Right lobe of liver (tissue), 6 donors: ENCODE data around the gene MLIP. TPM values are rescaled to one million over a fixed set of nuclear protein-coding genes. Genes with fewer than 3 reads are reported as not detected.
A peak's percentile ranks its signal among the peaks of the same experiment; 100 is the strongest.

Source experiments
- ATAC-seq, 4 donors: fragments of 200-7000 bp; cut with Tn5 transposase; one replicate each; pipeline ENCODE4 v1.9.1; 2020; ENCODE audit warnings: mild to moderate bottlenecking in 4 of 4, moderate library complexity in 4 of 4
- DNase-seq, 3 donors: peaks; one replicate each; pipeline ENCODE4 v3.0.0-alpha.2; 2020
- H3K27ac ChIP-seq, 3 donors: fragments of 200-600 bp; one replicate each; pipeline ENCODE4 v1.8.0; 2022
- H3K27me3 ChIP-seq, 2 donors: fragments of 200-600 bp; one replicate each; pipeline ENCODE4 v1.8.0; 2022
- H3K36me3 ChIP-seq, 4 donors: fragments of 200-600 bp; sonication (generic) in 1 of 4; one replicate each; pipeline versions ENCODE4 v1.5.1 to v1.8.0; 2017 to 2022; ENCODE audit warnings: control low read depth in 1 of 4
- H3K4me1 ChIP-seq, 4 donors: fragments of 200-600 bp; sonication (generic) in 1 of 4; one replicate each; pipeline versions ENCODE4 v1.5.1 to v1.8.0; 2017 to 2022; ENCODE audit warnings: control low read depth in 1 of 4
- H3K4me3 ChIP-seq, 3 donors: fragments of 200-600 bp; one replicate each; pipeline ENCODE4 v1.8.0; 2022
- H3K9me3 ChIP-seq, 4 donors: fragments of 200-600 bp; sonication (generic) in 1 of 4; one replicate each; pipeline versions ENCODE4 v1.5.1 to v1.8.0; 2017 to 2022; ENCODE audit warnings: control low read depth in 1 of 4
- CTCF ChIP-seq, 4 donors: fragments of 200-600 bp in 3 of 4; fragments of 450-650 bp in 1 of 4; IDR thresholded peaks; one replicate each; pipeline versions ENCODE4 v1.5.1 to v1.8.0; 2016 to 2022; ENCODE audit warnings: antibody characterized with exemption in 4 of 4, mild to moderate bottlenecking in 2 of 4
- POLR2A ChIP-seq: fragments of 450-650 bp; IDR thresholded peaks from one replicate; pipeline ENCODE4 v1.6.1; 2017; ENCODE audit warnings: antibody characterized with exemption, mild to moderate bottlenecking
- WGBS: methylation state at CpG from one replicate; pipeline ENCODE4 v1.1.6; 2018; ENCODE audit warnings: low coverage, low lambda C conversion rate; ENCODE audit not compliant: insufficient coverage; ENCODE audit errors: missing lambda C conversion rate; 5-methylcytosine and 5-hydroxymethylcytosine counted together
- intact Hi-C, 2 donors: fragments of 100-400 bp; cut with DNase I; formaldehyde crosslinking; loops; one replicate each; pipeline versions ENCODE4 v1.11.2 to v1.14.1; 2022
- long read RNA-seq: library from polyadenylated mRNA; unstranded; transcript quantifications from one replicate; pipeline ENCODE4 v2.0.0, GENCODE V29; 2019
- total RNA-seq, 6 experiments: library from RNA; depleted of rRNA in 2 of 6; stranded (reverse); fragments of >200 nt in 2 of 6; fragmentation: NEBNext Ultra II Directional in 3 of 6; extraction: Animal tissue kit (Norgen Biotek cat#: 25700) in 3 of 6; gene quantifications; one replicate each; pipeline versions ENCODE4 v1.1.0 to v1.2.4, GENCODE V29; 2016 to 2023
- donor health status: DM: no; HTN: yes; CAD: no.
- donor health status: DM: no; HTN: no; CAD: no.
- donor health status: DM: no; HTN: no; CAD: no.
- donor health status: DM: no; HTN: yes; CAD: no.
- donor health status: DM: no; HTN: yes; CAD: no.

MLIP gene
- 10 to 100 TPM; 20.2 to 64.6 (median 24.4) TPM for total RNA-seq
- long read RNA-seq, partial matches to known transcripts, result 0 of 3 reads
- long read RNA-seq, other reads (novel, unspliced or antisense), result 3 of 3 reads

GRCh38 chr6:54111341-54112045 lies at the start of gene MLIP:
Gene MLIP, plus strand, starts transcription at chr6:54111443. Its CDS starts 37 bp downstream, at chr6:54111480.
- WGBS, result 74% methylated on average over 10 of the region's 10 CpGs
- intact Hi-C loops, result no loop called here
- no peak within 1 kb of the TSS for H3K4me3 ChIP-seq
- no peaks in the 10 kb centered on the region for H3K9me3 ChIP-seq
- H3K36me3 ChIP-seq, result no peaks in the 10 kb centered on the region
- no peak within 1 kb of the TSS for H3K27ac ChIP-seq
- no peaks in the 10 kb centered on the region for H3K4me1 ChIP-seq
- DNase-seq (no peak), ATAC-seq (no peak)
- TF ChIP-seq POLR2A (no peak), CTCF (IDR thresholded peaks at IDR 0.05) (no peak)
- no peaks in the 10 kb centered on the region for H3K27me3 ChIP-seq

- no peaks in the 10 kb centered on the region for H3K9me3 ChIP-seq
- H3K4me3 ChIP-seq, result peak overlapping the region; percentile 37 to 47 (median 46)
- TF ChIP-seq CTCF (IDR thresholded peaks at IDR 0.05) (no peak), POLR2A (no peak)
- no peak for DNase-seq
- H3K36me3 ChIP-seq, result no peaks in the 10 kb centered on the region
- ATAC-seq, result peak; percentile 68 to 81 (median 74)
- WGBS, result 42% methylated on average over 3 of the region's 3 CpGs
- intact Hi-C loops, result no loop called here
- no peaks in the 10 kb centered on the region for H3K27me3 ChIP-seq
- peak overlapping the region; percentile 27 to 65 (median 56) for H3K27ac ChIP-seq
- peaks cover 0 to 9% (median 2%) of the 10 kb centered on the region in 4 donors for H3K4me1 ChIP-seq
These were observed 48.1 kb upstream of the MLIP start for GRCh38 chr6:54063228-54063539.

GRCh38 chr6:54068694-54069093 lies 42.5 kb upstream of the MLIP start:
- TF ChIP-seq POLR2A, result no peak
- TF ChIP-seq CTCF (IDR thresholded peaks at IDR 0.05), result peak in 1 of 4 donors; percentile 18
- Histone ChIP-seq H3K36me3 (no peaks in the 10 kb centered on the region), H3K27me3 (no peaks in the 10 kb centered on the region), H3K4me3 (no peak overlapping the region), H3K4me1 (no peaks in the 10 kb centered on the region), H3K27ac (no peak overlapping the region), H3K9me3 (no peaks in the 10 kb centered on the region)
- DNase-seq, result no peak
- peak in 2 of 4 donors; percentile 71 to 82 for ATAC-seq
- intact Hi-C loops, result no loop called here
- 100% methylated on average over 1 of the region's 2 CpGs for WGBS

GRCh38 chr6:54070025-54070424 lies 41.2 kb upstream of the MLIP start:
- Histone ChIP-seq H3K4me3 (peak overlapping the region; percentile 12 to 44 (median 37)), H3K4me1 (no peaks in the 10 kb centered on the region), H3K9me3 (no peaks in the 10 kb centered on the region), H3K36me3 (no peaks in the 10 kb centered on the region), H3K27ac (peak overlapping the region; percentile 46 to 62 (median 60)), H3K27me3 (no peaks in the 10 kb centered on the region)
- ATAC-seq (peak; percentile 28 to 62 (median 38)), DNase-seq (no peak)
- intact Hi-C loops, result no loop called here
- WGBS, result 33% methylated on average over 3 of the region's 3 CpGs
- TF ChIP-seq POLR2A (no peak), CTCF (IDR thresholded peaks at IDR 0.05) (no peak)
